GM19351 (cell line): Measurements from ENCODE around the gene CCDC136.

ENCODE experiments used
- ATAC-seq: cut with Tn5 transposase; IDR thresholded peaks from one replicate; pipeline ENCODE4 v1.9.1; 2021; ENCODE audit warnings: mild to moderate bottlenecking, moderate library complexity; ENCODE audit not compliant: unreplicated experiment

Gene CCDC136

DNA sequence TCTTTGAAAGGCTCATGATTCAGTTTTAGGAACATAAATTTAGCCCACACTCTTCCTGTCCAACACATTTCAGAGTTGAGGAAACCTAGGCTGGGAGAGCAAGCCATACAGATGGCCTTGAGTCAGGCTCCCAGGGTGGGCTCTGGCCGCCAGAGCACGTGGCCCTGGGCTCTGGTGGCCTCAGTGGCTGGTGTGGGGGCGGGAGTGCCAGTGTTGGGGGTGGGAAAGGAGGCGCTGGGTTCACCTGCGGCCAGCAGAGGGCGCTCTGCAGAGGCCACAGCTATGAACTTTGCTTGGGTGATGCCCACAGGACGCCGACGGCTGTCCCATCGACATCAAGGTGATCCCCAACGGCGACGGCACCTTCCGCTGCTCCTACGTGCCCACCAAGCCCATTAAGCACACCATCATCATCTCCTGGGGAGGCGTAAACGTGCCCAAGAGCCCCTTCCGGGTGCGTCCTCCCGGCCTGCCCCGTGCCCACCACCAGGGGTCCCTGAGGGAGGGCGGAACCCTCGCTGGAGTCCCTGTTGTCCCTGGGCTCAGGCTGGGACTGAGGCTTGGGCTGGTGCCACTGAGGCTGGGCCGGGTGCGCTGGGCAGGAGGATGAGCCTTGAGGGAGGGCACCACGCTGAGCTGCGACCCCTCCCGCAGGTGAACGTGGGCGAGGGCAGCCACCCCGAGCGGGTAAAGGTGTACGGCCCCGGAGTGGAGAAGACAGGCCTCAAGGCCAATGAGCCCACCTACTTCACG, 50.3 kb downstream of the CCDC136 start:
- no peak for ATAC-seq

DNA sequence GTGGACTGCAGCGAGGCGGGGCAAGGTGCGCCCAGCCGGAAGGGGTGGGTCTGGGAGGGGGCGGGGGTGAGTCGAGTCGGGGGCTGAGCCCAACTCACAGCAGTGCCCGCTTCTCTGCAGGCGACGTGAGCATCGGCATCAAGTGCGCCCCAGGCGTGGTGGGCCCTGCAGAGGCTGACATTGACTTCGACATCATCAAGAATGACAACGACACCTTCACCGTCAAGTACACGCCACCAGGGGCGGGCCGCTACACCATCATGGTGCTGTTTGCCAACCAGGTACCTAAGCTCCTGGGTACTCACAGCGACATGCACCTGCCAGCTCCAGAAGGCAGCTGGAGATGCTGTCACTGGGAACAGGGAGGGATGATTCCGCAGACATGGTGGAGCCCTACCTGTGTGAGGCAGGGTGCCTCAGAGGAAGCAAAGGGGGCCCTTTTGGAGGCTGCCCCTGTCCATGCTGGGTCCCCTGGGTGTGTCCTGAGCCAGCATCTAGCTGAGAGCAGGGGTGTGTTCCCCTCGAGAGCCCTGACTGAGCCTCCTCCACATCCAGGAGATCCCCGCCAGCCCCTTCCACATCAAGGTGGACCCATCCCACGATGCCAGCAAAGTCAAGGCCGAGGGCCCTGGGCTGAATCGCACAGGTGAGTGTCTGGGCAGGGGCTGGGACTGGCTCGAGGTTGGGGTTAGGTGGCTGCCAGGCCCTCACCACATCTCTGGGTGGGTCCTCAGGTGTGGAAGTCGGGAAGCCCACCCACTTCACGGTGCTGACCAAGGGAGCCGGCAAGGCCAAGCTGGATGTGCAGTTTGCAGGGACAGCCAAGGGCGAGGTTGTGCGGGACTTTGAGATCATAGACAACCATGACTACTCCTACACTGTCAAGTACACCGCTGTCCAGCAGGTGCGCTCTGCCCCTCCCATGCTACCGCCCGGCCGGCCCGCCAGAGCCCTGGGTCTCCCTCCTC, 51.2 kb downstream of the CCDC136 start:
- no peak for ATAC-seq

DNA sequence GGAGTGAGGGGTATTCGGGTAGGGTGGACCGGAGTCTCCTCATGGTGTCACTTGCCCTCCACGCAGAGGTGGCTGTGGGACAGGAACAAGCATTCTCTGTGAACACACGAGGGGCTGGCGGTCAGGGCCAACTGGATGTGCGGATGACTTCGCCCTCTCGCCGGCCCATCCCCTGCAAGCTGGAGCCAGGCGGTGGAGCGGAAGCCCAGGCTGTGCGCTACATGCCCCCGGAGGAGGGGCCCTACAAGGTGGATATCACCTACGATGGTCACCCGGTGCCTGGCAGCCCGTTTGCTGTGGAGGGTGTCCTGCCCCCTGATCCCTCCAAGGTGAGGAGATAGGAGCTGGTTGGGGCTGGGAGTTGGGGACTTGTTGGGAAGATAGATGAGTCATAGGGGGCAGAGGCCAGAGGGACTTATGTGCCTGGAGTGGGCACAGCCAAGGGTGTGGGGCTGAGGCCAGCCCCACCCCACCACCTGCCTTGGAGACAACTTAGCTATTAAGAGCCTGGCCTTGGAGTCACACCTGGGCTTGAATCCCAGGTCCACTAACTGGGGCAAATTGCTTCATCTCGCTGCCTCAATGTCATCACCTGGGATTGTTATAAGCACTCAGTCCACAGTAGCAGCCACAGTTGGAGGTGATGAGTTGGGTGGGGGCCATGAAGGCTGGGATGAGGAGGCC, 52.3 kb downstream of the CCDC136 start:
- ATAC-seq: no peak

DNA sequence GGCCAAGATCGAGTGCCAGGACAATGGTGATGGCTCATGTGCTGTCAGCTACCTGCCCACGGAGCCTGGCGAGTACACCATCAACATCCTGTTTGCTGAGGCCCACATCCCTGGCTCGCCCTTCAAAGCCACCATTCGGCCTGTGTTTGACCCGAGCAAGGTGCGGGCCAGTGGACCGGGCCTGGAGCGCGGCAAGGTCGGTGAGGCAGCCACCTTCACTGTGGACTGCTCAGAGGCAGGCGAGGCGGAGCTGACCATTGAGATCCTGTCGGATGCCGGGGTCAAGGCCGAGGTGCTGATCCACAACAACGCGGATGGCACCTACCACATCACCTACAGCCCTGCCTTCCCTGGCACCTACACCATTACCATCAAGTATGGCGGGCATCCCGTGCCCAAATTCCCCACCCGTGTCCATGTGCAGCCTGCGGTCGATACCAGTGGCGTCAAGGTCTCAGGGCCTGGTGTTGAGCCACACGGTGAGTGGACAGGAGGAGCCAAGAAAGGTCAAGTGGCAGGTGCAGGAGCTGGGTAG, 53.1 kb downstream of the CCDC136 start:
- ATAC-seq: no peak

DNA sequence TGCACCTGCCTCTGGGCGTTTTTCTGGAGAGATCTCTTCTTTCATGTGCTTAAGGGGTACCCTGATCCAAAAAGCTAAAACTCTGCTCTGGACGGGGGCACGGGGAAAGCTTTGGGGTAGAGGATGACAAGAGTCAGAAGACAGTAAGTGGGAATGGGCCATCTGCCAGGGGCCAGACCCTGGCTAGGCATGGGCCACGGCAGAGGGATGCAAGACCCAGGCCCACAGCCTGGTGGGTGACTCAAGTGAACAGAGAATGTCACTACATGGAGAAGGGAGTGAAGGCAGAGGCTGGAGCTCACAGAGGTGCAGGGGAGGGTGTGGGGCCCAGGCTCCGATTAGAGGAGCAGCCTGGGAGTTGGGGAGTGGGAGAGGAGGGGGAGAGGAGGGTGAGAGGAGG, 53.7 kb downstream of the CCDC136 start:
- ATAC-seq: no peak

DNA sequence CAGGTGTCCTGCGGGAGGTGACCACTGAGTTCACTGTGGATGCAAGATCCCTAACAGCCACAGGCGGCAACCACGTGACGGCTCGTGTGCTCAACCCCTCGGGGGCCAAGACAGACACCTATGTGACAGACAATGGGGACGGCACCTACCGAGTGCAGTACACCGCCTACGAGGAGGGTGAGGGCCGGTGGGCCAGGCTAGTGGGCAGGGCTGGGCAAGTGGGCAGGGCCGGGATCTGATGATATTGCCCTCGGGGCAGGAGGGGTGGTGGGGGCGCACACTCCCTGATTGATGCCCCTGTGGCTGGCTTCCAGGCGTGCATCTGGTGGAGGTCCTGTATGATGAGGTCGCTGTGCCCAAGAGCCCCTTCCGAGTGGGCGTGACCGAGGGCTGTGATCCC, 54.2 kb downstream of the CCDC136 start:
- no peak for ATAC-seq

DNA sequence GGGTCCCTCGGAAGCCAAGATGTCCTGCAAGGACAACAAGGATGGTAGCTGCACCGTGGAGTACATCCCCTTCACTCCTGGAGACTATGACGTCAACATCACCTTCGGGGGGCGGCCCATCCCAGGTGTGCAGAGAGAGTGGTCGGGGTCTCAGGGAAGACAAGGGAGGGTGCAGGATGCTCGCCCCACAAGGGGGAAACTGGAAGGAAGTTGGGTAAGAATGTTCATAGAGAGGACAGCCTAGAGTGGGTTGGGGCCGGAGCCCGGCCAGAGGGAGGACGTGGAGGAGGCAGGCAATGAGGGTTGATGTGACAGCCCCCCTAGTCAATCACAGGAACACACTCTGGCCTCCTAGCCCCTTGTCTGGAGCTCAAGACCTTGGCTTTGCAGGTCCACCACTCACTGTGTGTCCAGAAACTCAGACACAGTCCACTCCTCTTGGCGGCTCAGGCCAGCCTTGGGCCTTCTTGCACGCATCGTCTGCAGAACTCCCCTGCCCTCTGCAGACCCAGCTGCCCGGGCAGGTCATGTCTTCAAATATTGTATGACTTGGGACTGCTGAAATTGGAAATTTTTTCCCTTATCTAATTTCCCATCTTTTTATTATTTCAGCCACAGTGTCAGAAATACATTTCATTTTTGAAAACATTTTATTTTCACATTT, 55.1 kb downstream of the CCDC136 start:
- no peak for ATAC-seq

DNA sequence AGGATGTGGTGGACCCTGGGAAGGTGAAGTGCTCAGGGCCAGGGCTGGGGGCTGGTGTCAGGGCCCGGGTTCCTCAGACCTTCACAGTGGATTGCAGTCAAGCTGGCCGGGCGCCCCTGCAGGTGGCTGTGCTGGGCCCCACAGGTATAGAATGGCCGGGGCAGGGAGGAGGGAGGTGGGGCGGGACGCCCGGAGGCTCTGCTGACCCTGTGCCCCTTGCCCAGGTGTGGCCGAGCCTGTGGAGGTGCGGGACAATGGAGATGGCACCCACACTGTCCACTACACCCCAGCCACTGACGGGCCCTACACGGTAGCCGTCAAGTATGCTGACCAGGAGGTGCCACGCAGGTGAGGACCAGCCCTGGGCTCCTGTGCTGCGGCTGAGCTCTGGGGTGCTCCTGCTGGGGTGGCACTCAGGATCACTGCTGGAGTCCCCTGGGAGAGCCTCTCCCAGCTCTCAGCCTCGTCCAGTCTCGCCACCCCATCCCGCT, 56.0 kb downstream of the CCDC136 start:
- ATAC-seq: no peak

DNA sequence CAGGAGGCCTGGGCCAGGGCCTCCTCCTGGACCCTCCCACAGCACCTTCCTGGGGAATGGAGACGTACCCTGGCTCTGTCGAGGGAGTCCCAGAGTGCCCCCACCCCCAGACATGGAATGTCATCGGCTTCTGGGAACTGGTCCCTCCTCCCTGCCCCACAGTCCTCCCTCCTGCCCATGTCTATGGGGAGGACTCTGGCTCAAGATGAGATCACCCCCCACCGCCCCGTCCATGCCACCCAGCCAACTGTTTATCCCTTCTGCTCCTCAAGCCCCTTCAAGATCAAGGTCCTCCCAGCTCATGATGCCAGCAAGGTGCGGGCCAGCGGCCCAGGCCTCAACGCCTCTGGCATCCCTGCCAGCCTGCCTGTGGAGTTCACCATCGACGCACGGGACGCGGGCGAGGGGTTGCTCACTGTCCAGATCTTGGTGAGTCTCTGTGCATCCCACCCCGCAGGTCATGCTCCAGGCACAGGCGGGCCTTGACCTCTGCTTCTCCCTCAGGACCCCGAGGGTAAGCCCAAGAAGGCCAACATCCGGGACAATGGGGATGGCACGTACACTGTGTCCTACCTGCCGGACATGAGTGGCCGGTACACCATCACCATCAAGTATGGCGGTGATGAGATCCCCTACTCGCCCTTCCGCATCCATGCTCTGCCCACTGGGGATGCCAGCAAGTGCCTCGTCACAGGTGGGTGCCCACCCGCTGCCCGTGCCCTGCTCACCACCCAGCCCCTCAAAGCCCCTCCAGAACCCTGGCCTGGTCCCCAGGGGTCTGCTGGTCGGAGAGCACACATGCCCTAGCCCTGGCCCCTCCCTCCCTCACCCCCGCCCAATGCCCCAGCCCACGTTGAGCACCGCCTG, 56.8 kb downstream of the CCDC136 start:
- ATAC-seq: no peak

DNA sequence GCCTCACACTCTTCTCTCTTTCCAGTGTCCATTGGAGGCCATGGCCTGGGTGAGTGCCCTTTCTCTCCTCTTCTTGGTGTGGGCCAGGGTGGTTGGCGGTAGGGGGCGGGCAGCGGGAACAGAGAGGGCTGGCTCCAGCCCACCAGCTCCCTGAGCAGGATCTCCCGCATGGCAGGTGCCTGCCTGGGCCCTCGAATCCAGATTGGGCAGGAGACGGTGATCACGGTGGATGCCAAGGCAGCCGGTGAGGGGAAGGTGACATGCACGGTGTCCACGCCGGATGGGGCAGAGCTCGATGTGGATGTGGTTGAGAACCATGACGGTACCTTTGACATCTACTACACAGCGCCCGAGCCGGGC, 57.4 kb downstream of the CCDC136 start:
- ATAC-seq: no peak

DNA sequence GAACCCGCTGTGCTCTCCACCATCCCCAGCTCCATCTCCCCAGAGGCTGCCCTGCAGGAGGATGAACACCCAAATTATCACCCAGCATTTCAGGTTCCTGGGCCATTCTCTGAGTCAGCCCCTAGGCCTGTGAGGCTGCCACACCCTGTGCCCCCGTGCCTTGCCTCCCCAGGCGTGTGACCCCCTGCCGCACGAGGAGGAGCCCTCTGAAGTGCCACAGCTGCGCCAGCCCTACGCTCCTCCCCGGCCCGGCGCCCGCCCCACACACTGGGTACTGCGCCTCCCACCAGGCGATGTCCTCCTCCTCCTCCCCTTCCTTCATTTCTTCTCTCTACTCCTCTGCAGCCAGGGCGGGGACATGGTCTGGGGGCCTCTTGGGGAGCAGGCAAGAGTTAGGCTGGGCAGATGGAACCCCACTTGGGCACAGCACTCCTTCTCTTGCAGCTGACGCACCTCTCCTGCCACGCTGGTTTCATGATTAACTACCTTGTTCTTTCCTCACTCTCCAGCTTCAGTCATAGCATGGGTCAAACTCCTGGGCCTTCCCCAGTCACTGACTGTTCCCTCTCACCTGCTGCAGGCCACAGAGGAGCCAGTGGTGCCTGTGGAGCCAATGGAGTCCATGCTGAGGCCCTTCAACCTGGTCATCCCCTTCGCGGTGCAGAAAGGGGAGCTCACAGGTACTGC, 58.2 kb downstream of the CCDC136 start:
- ATAC-seq: no peak

DNA sequence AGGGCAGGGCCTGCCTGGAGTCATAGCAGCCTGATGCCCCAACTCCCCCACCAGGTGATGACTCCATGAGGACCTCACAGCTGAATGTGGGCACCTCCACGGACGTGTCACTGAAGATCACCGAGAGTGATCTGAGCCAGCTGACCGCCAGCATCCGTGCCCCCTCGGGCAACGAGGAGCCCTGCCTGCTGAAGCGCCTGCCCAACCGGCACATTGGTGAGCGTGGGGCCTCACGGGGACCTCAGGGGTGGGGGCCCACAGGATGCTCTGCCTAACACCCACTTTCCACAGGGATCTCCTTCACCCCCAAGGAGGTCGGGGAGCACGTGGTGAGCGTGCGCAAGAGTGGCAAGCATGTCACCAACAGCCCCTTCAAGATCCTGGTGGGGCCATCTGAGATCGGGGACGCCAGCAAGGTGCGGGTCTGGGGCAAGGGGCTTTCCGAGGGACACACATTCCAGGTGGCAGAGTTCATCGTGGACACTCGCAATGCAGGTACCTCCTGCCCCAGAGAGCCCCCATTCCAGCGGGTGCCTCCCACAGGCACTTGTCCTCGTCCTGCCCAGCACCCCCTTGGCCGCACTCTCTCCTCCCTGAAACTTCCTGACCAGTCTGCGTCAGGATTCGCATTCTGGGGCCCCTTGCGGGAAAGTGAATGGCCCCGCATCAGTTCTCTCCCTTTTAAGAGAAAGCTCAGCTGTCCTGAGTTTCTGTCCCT, 60.9 kb downstream of the CCDC136 start:
- no peak for ATAC-seq

DNA sequence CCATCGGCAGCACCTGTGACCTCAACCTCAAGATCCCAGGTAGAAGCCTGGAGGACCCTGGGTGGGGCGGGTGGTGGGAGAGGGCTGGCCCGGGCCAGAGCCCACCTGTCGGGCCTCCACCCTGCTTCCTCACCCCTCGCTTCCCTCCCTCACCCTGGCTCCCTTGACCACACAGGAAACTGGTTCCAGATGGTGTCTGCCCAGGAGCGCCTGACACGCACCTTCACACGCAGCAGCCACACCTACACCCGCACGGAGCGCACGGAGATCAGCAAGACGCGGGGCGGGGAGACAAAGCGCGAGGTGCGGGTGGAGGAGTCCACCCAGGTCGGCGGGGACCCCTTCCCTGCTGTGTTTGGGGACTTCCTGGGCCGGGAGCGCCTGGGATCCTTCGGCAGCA, 62.0 kb downstream of the CCDC136 start:
- ATAC-seq: no peak

DNA sequence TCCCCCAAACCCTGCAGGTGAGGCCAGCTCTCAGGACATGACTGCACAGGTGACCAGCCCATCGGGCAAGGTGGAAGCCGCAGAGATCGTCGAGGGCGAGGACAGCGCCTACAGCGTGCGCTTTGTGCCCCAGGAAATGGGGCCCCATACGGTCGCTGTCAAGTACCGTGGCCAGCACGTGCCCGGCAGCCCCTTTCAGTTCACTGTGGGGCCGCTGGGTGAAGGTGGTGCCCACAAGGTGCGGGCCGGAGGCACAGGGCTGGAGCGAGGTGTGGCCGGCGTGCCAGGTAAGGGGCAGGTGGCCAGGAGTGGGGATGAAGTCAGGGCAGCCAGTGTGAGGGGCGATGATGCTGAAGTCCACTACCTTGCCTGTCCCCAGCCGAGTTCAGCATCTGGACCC, 62.6 kb downstream of the CCDC136 start:
- ATAC-seq: no peak

DNA sequence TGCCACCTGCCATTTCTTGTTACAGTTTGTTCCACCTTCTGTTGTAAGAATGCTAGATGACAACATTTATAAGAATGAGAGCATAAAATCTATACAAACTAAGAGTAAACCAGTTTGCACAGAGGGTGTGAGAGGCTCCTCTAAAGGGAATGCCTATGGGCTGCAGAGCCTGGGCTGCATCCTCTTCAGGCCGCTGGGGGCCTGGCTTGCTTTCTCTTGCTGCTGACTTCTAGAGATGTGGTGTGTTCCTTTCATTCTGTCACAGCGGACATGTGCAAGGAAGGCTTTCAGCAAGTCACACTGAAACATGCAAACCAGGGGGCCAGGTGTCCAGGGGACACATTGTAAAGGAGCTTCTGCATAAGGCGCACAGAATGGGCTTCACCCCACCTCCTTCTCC, 63.8 kb downstream of the CCDC136 start:
- no peak for ATAC-seq

DNA sequence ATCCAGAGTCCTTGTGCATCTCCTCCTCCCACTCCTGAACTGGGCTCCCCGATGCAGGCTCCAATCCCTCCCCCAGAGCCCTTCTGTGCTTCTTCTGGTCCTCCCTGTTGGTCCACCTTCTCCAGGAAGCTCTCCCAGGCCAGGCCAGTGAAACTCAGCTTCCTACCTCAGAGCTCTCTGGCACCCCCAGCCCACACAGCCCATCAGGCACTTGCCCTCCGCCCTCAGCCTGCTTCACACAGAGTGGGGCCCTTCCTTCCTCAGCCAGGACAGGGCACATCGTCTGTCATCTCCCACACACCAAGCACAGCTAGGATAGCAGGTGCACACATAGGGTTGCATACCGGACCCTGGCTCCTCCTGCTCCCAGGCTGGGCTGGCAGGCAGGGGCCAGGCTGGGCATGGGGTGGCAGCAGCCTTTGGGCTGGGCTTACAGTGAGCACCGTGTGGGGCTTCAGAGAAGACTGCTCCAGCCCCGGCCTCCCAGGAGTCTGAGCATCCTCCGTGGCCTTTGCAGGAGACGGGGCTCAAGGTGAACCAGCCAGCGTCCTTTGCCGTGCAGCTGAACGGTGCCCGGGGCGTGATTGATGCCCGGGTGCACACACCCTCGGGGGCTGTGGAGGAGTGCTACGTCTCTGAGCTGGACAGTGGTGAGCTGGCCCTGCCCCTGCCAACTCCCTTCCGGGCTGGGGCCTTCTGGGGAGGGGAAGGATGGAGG, 64.4 kb downstream of the CCDC136 start:
- no peak for ATAC-seq

DNA sequence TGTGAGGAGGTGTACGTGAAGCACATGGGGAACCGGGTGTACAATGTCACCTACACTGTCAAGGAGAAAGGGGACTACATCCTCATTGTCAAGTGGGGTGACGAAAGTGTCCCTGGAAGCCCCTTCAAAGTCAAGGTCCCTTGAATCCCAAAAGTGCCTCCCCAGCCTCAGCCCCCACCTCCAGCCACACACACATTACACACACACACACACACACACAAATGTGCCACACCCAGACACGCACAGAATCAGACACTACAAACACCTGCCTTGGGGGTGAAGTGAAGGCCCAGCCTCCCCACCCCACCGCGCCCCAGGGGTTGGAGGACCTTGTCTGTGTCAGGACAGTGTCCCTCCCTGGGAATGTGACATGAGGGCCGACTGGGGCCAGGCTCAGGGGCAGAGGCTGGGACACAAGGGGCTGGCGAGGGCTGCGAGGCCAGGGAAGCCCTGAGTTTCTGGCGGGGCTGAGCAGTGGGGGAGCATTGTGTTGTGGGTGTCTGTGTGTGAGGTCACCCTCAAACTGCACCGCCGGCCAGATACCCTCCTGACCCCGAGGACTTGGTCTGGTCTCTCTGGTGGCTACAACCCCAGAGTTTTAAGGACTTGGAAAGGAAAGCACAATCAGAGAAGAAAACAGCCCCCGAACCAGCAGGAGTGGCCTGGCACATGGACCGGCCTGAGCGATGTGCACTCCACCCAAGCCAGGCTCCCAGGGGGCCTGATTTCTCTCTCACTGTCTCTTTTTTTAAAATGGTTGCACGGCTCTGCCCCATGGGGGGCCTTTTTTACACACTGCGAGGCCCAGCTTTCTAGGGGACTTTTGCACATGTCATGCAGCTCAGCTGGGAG, 66.8 kb downstream of the CCDC136 start:
- no peak for ATAC-seq
